H1 (cell line): Measurements from ENCODE around the gene NMNAT3. TPM values are rescaled to one million over a fixed set of nuclear protein-coding genes. Genes with fewer than 3 reads are reported as not detected.

Source experiments
- CTCF ChIA-PET: fragments of 300-600 bp; sonication (Branson Sonifier 250); formaldehyde crosslinking; loops from one replicate; lab custom pipeline; 2021; ENCODE audit not compliant: partially characterized antibody; lab: Charles Lee
- POLR2A ChIA-PET: fragments of 300-600 bp; sonication (Branson Sonifier 250); formaldehyde crosslinking; loops from one replicate; lab custom pipeline; 2021; ENCODE audit warnings: inconsistent platforms; ENCODE audit not compliant: partially characterized antibody; lab: Charles Lee
- DNase-seq, 2 experiments: peaks; one replicate each; pipeline versions ENCODE4 v3.0.0 to v3.0.0-alpha.2; 2010 to 2022; ENCODE audit warnings: low spot score in 2 of 2, low read depth in 1 of 2, mixed read lengths in 1 of 2
- FAIRE-seq: peaks from 2 replicates; lab custom pipeline; 2011; peaks lifted over from hg19 to GRCh38; lab: Jason Lieb, UNC
- H2AFZ ChIP-seq: 2 replicates; pipeline ENCODE4 v1.8.1; 2012; ENCODE audit warnings: low read length, inconsistent platforms
- H2AK5ac ChIP-seq: 2 replicates; pipeline ENCODE4 v1.6.1; 2013; ENCODE audit warnings: low read depth, low read length
- H2BK120ac ChIP-seq: replicated peaks from 2 replicates; pipeline ENCODE3; 2013; ENCODE audit warnings: low read depth, low read length, inconsistent platforms
- H2BK12ac ChIP-seq: 2 replicates; pipeline ENCODE4 v1.6.1; 2013; ENCODE audit warnings: low read depth, low read length
- H2BK15ac ChIP-seq: 2 replicates; pipeline ENCODE4 v1.6.1; 2013; ENCODE audit warnings: low read length
- H2BK20ac ChIP-seq: 2 replicates; pipeline ENCODE4 v1.6.1; 2013; ENCODE audit warnings: low read length
- H2BK5ac ChIP-seq: 2 replicates; pipeline ENCODE4 v1.6.1; 2013; ENCODE audit warnings: low read depth, low read length
- H3K14ac ChIP-seq: 2 replicates; pipeline ENCODE4 v1.6.1; 2013; ENCODE audit warnings: inconsistent platforms; ENCODE audit not compliant: insufficient read length
- H3K18ac ChIP-seq: 2 replicates; pipeline ENCODE4 v1.6.1; 2013; ENCODE audit warnings: low read length; ENCODE audit errors: extremely low read depth
- H3K23ac ChIP-seq: 2 replicates; pipeline ENCODE4 v1.6.1; 2013; ENCODE audit warnings: inconsistent platforms; ENCODE audit not compliant: insufficient read length
- H3K23me2 ChIP-seq: 2 replicates; pipeline ENCODE4 v1.6.1; 2013; ENCODE audit warnings: low read depth, low read length
- H3K27ac ChIP-seq: 2 replicates; pipeline ENCODE4 v1.6.1; 2011; ENCODE audit warnings: low read depth, low read length, inconsistent platforms
- H3K27me3 ChIP-seq, 4 experiments: replicated peaks in 1 of 4; 1 replicate in 1 of 4; 2 replicates in 3 of 4; pipeline versions ENCODE4 v1.6.1 to v1.8.1; 2011 to 2013; ENCODE audit warnings: low read length in 3 of 4, mild to moderate bottlenecking in 3 of 4, inconsistent platforms in 2 of 4, mixed read lengths in 2 of 4, moderate library complexity in 1 of 4; ENCODE audit not compliant: control insufficient read depth in 3 of 4, insufficient read depth in 3 of 4; ENCODE audit errors: extremely low read depth in 1 of 4
- H3K36me3 ChIP-seq, 4 experiments: 2 replicates each; pipeline versions ENCODE4 v1.6.1 to v1.8.1; 2011 to 2013; ENCODE audit warnings: mild to moderate bottlenecking in 4 of 4, low read length in 3 of 4, moderate library complexity in 2 of 4, control low read depth in 1 of 4, inconsistent platforms in 1 of 4; ENCODE audit not compliant: insufficient read depth in 4 of 4, control insufficient read depth in 2 of 4
- H3K4ac ChIP-seq: replicated peaks from 2 replicates; pipeline ENCODE3; 2013; ENCODE audit warnings: low read length, low read depth, mixed read lengths, inconsistent platforms; ENCODE audit not compliant: insufficient read length
- H3K4me1 ChIP-seq, 4 experiments: replicated peaks in 1 of 4; 1 replicate in 1 of 4; 2 replicates in 3 of 4; pipeline versions ENCODE4 v1.6.1 to v1.8.1; 2011 to 2013; ENCODE audit warnings: low read length in 3 of 4, inconsistent platforms in 2 of 4, mixed read lengths in 1 of 4; ENCODE audit not compliant: insufficient read depth in 4 of 4, control insufficient read depth in 3 of 4
- H3K4me2 ChIP-seq, 2 experiments: 2 replicates each; pipeline versions ENCODE4 v1.6.1 to v1.8.1; 2011 to 2013; ENCODE audit warnings: low read depth in 2 of 2, low read length in 2 of 2, control low read depth in 1 of 2, inconsistent platforms in 1 of 2, mild to moderate bottlenecking in 1 of 2; ENCODE audit not compliant: insufficient read depth in 1 of 2
- H3K4me3 ChIP-seq, 4 experiments: fragments of 200-600, 300-600 bp in 1 of 4; sonication (generic), shearing (Covaris generic), sonication (Bioruptor Twin) in 1 of 4; 2 replicates each; pipeline versions ENCODE4 v1.5.1 to v1.8.1; 2011 to 2016; ENCODE audit warnings: low read length in 4 of 4, low read depth in 3 of 4, control low read depth in 2 of 4, inconsistent platforms in 2 of 4, mild to moderate bottlenecking in 2 of 4, mixed read lengths in 1 of 4, moderate library complexity in 1 of 4; ENCODE audit not compliant: insufficient read depth in 2 of 4; ENCODE audit errors: extremely low read depth in 1 of 4
- H3K56ac ChIP-seq: replicated peaks from 2 replicates; pipeline ENCODE3; 2013; ENCODE audit warnings: low read depth, mild to moderate bottlenecking, mixed read lengths, low read length, inconsistent platforms; ENCODE audit not compliant: insufficient read length
- H3K79me1 ChIP-seq: 2 replicates; pipeline ENCODE4 v1.6.1; 2013; ENCODE audit warnings: low read depth, low read length, control low read depth
- H3K79me2 ChIP-seq, 2 experiments: 2 replicates each; pipeline versions ENCODE4 v1.6.1 to v1.8.1; 2012 to 2013; ENCODE audit warnings: low read length in 2 of 2, mild to moderate bottlenecking in 2 of 2, inconsistent platforms in 1 of 2; ENCODE audit not compliant: insufficient read depth in 2 of 2, control insufficient read depth in 1 of 2
- H3K9ac ChIP-seq, 4 experiments: replicated peaks in 1 of 4; 1 replicate in 1 of 4; 2 replicates in 3 of 4; pipeline versions ENCODE4 v1.6.1 to v1.8.1; 2011 to 2013; ENCODE audit warnings: low read depth in 3 of 4, low read length in 3 of 4, control low read depth in 2 of 4, mild to moderate bottlenecking in 2 of 4, moderate library complexity in 2 of 4, inconsistent platforms in 1 of 4; ENCODE audit errors: extremely low read depth in 1 of 4
- H3K9me3 ChIP-seq, 2 experiments: 2 replicates each; pipeline versions ENCODE4 v1.6.1 to v1.8.1; 2012 to 2013; ENCODE audit warnings: mild to moderate bottlenecking in 2 of 2, moderate library complexity in 2 of 2, control low read depth in 1 of 2, inconsistent platforms in 1 of 2, low read depth in 1 of 2, low read length in 1 of 2, mixed read lengths in 1 of 2; ENCODE audit not compliant: insufficient read depth in 2 of 2
- H4K20me1 ChIP-seq, 2 experiments: replicated peaks in 1 of 2; 2 replicates each; pipeline versions ENCODE3 to v1.8.1; 2011 to 2013; ENCODE audit warnings: inconsistent platforms in 2 of 2, low read length in 2 of 2, mild to moderate bottlenecking in 1 of 2; ENCODE audit not compliant: insufficient read depth in 2 of 2, control insufficient read depth in 1 of 2
- H4K5ac ChIP-seq: 2 replicates; pipeline ENCODE4 v1.6.1; 2013; ENCODE audit warnings: low read length, low read depth, mixed read lengths, inconsistent platforms; ENCODE audit not compliant: insufficient read length
- H4K8ac ChIP-seq: 2 replicates; pipeline ENCODE4 v1.8.0; 2013; ENCODE audit warnings: mild to moderate bottlenecking, moderate library complexity, low read length, inconsistent platforms; ENCODE audit not compliant: insufficient read depth; ENCODE audit errors: extremely low read depth
- H4K91ac ChIP-seq: replicated peaks from 2 replicates; pipeline ENCODE3; 2013; ENCODE audit warnings: low read length, mixed read lengths, inconsistent platforms; ENCODE audit not compliant: insufficient read length
- CBX5 ChIP-seq: fragments of 300-800, 300-1000 bp; sonication (generic); IDR thresholded peaks from 2 replicates; pipeline ENCODE4 v1.7.1; 2016; ENCODE audit warnings: antibody characterized with exemption, low read length, low read depth
- CREB1 ChIP-seq: IDR thresholded peaks from 2 replicates; pipeline ENCODE4 v1.6.1; 2012; ENCODE audit warnings: inconsistent platforms
- EZH2 ChIP-seq: fragments of 200-600 bp; sonication (generic); IDR thresholded peaks from 2 replicates; pipeline ENCODE4 v1.7.1; 2012; ENCODE audit warnings: low read depth, mild to moderate bottlenecking, moderate library complexity, low read length, inconsistent platforms; ENCODE audit not compliant: severe bottlenecking
- GABPA ChIP-seq: IDR thresholded peaks from 2 replicates; pipeline ENCODE4 v1.6.1; 2011; ENCODE audit warnings: mild to moderate bottlenecking, low read length, moderate library complexity, borderline replicate concordance; ENCODE audit not compliant: insufficient read depth
- HDAC6 ChIP-seq: IDR thresholded peaks from one replicate; pipeline ENCODE4 v1.7.1; 2012; ENCODE audit warnings: low read depth, mild to moderate bottlenecking, inconsistent platforms, low read length, moderate library complexity
- JUN ChIP-seq: IDR thresholded peaks from 2 replicates; pipeline ENCODE4 v1.6.1; 2011; ENCODE audit warnings: low read depth, mild to moderate bottlenecking, improper control_type of control experiment, low read length
- POLR2A ChIP-seq, 2 experiments: IDR thresholded peaks; 1 replicate in 1 of 2; 2 replicates in 1 of 2; pipeline ENCODE4 v1.6.1; 2011; ENCODE audit warnings: low read depth in 2 of 2, low read length in 2 of 2, mild to moderate bottlenecking in 2 of 2; ENCODE audit errors: control extremely low read depth in 1 of 2
- POLR2AphosphoS5 ChIP-seq: IDR thresholded peaks from 2 replicates; pipeline ENCODE4 v1.6.1; 2011; ENCODE audit warnings: low read depth, low read length
- RAD21 ChIP-seq, 2 experiments: IDR thresholded peaks in 1 of 2; conservative IDR thresholded peaks in 1 of 2; 2 replicates each; pipeline ENCODE4 v1.6.1; 2011; ENCODE audit warnings: low read depth in 2 of 2, low read length in 2 of 2, improper control_type of control experiment in 1 of 2, inconsistent platforms in 1 of 2, mild to moderate bottlenecking in 1 of 2, moderate library complexity in 1 of 2
- RBBP5 ChIP-seq: IDR thresholded peaks from 2 replicates; pipeline ENCODE4 v1.7.1; 2012; ENCODE audit warnings: low read depth, mild to moderate bottlenecking, inconsistent platforms, low read length, moderate library complexity, borderline replicate concordance
- RNF2 ChIP-seq: fragments of 200-900, 300-1000 bp; sonication (generic); IDR thresholded peaks from 2 replicates; pipeline ENCODE4 v1.7.1; 2016; ENCODE audit warnings: borderline replicate concordance, low read depth, mild to moderate bottlenecking, antibody characterized with exemption, low read length; ENCODE audit not compliant: poor library complexity, severe bottlenecking; ENCODE audit errors: missing control alignments
- SIN3A ChIP-seq, 2 experiments: IDR thresholded peaks in 1 of 2; conservative IDR thresholded peaks in 1 of 2; 2 replicates each; pipeline ENCODE4 v1.6.1; 2011 to 2012; ENCODE audit warnings: low read length in 2 of 2, improper control_type of control experiment in 1 of 2, low read depth in 1 of 2, mild to moderate bottlenecking in 1 of 2
- TCF12 ChIP-seq: IDR thresholded peaks from 2 replicates; pipeline ENCODE4 v1.6.1; 2011; ENCODE audit warnings: low read depth, mild to moderate bottlenecking, low read length
- ZNF274 ChIP-seq: IDR thresholded peaks from 2 replicates; pipeline ENCODE4 v1.7.0; 2012; ENCODE audit warnings: low read length, borderline replicate concordance; ENCODE audit errors: extremely low read depth
- WGBS, 2 experiments: shearing (Covaris generic) in 1 of 2; methylation state at CpG; one replicate each; pipeline versions ENCODE4 v1.1.6 to v1.1.7; 2013 to 2015; ENCODE audit warnings: low lambda C conversion rate in 2 of 2, mixed read lengths in 2 of 2, inconsistent platforms in 1 of 2, low coverage in 1 of 2, missing lambda C conversion rate in 1 of 2; ENCODE audit not compliant: insufficient replicate concordance in 2 of 2, insufficient coverage in 1 of 2, insufficient read length in 1 of 2; ENCODE audit errors: extremely low coverage in 1 of 2, missing lambda C conversion rate in 1 of 2; 5-methylcytosine and 5-hydroxymethylcytosine counted together
- polyA plus RNA-seq, 7 experiments: library from polyadenylated mRNA; depleted of rRNA in 3 of 7; stranded (reverse) in 5 of 7; unstranded in 2 of 7; fragments of >200 nt in 5 of 7; fragments of 200-250 nt in 2 of 7; gene quantifications; 1 replicate in 5 of 7; 2 replicates in 1 of 7; 4 replicates in 1 of 7; pipeline versions ENCODE4 v1.2.1 to v1.2.3, GENCODE V29; 2011 to 2013; ENCODE audit warnings: missing spikeins in 2 of 7, mixed read lengths in 2 of 7
- total RNA-seq: library from RNA; stranded (reverse); fragmentation: NEBNext Ultra II Directional; extraction: Animal tissue kit (Norgen Biotek cat#: 25700); gene quantifications from 2 replicates; pipeline ENCODE4 v1.2.1, GENCODE V29; 2021

NMNAT3 gene
- total and polyA plus RNA-seq, 2 of the 8 experiments (the other 6 are each of a cell fraction or from before 2014, with no cell fraction given) = 4.2 to 4.3 TPM

DNA sequence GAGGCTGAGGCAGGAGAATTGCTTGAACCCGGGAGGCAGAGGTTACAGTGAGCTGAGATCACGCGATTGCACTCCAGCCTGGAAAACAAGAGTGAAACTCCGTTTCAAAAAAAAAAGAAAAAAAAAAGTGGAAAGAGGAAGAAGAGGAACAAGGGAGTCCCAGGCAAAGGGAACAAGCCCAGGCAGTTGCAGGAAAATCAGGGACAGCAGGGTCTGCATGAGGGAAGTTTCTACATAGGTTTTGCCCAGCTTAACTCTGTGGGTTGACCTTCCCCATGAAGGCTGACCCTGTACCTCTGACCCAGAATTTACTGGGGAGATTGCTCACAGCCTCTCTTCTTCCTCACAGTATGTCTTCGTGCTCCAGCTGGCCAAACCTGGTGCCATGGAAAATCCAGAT lies 150.5 kb downstream of the NMNAT3 start:
- no peaks in the 10 kb centered on the region for H3K36me3 ChIP-seq
- H3K23me2 ChIP-seq = no peaks in the 10 kb centered on the region
- no peak overlapping the region for H3K4ac ChIP-seq
- H2BK15ac ChIP-seq = no peak overlapping the region
- CTCF ChIA-PET = interaction anchor here (1.1 to 2.8 kb wide), 3 partner anchors 8 to 99 kb away, joined by 3 to 13 read pairs (median 8); no protein-coding TSS in a partner anchor
- H4K20me1 ChIP-seq = no peaks in the 10 kb centered on the region
- no peak overlapping the region for H3K27ac ChIP-seq
- H3K9me3 ChIP-seq = no peaks in the 10 kb centered on the region; a peak in 1 of 4 replicates
- POLR2A ChIA-PET = no interaction called here
- H3K18ac ChIP-seq = no peak overlapping the region
- H3K27me3 ChIP-seq = peaks cover 0 to 4% (median 0%) of the 10 kb centered on the region in 4 experiments; a peak in 3 of 7 replicates
- no peaks in the 10 kb centered on the region for H3K79me1 ChIP-seq
- H3K4me2 ChIP-seq = no peak overlapping the region
- H2BK20ac ChIP-seq = no peak overlapping the region
- no peak overlapping the region for H2BK12ac ChIP-seq
- H3K4me3 ChIP-seq = no peak overlapping the region
- H2BK5ac ChIP-seq = no peak overlapping the region
- H4K8ac ChIP-seq = no peak overlapping the region
- no peak overlapping the region for H3K9ac ChIP-seq
- H3K79me2 ChIP-seq = no peaks in the 10 kb centered on the region
- H3K14ac ChIP-seq = no peak overlapping the region
- no peak overlapping the region for H4K91ac ChIP-seq
- no peak for FAIRE-seq
- H3K4me1 ChIP-seq = peaks cover 0 to 21% (median 8%) of the 10 kb centered on the region in 4 experiments; a peak in 4 of 7 replicates
- no peak overlapping the region for H2BK120ac ChIP-seq
- H3K56ac ChIP-seq = no peak overlapping the region
- H2AFZ ChIP-seq = no peak overlapping the region
- no peak overlapping the region for H4K5ac ChIP-seq
- H2AK5ac ChIP-seq = no peak overlapping the region
- DNase-seq = no peak
- WGBS, 2 experiments = 88% methylated on average over 5 of the region's 5 CpGs; no CpG with 5 or more reads in 1 of the 2 experiments
- no peak overlapping the region for H3K23ac ChIP-seq
- no peak for TF ChIP-seq CBX5
- no peak for TF ChIP-seq HDAC6
- TF ChIP-seq JUN = no peak
- no peak for TF ChIP-seq RBBP5
- TF ChIP-seq ZNF274 = no peak
- no peak for TF ChIP-seq CREB1
- TF ChIP-seq EZH2 = no peak
- no peak for TF ChIP-seq RNF2
- no peak for TF ChIP-seq POLR2A (IDR thresholded peaks at IDR 0.05; ENCODE audit: control extremely low read depth in 1 of 2, low read depth in 2 of 2, low read length in 2 of 2)
- TF ChIP-seq SIN3A (conservative IDR thresholded peaks at IDR 0.05 in 1 of 2, IDR thresholded peaks at IDR 0.05 in 1 of 2; ENCODE audit: low read depth in 1 of 2, low read length in 2 of 2) = no peak
- TF ChIP-seq TCF12 = no peak
- no peak for TF ChIP-seq POLR2AphosphoS5
- no peak for TF ChIP-seq GABPA
- no peak for TF ChIP-seq RAD21 (IDR thresholded peaks at IDR 0.05 in 1 of 2, conservative IDR thresholded peaks at IDR 0.05 in 1 of 2; ENCODE audit: low read depth in 2 of 2, low read length in 2 of 2)
